Upper lobe of left lung (tissue), 4 donors: ENCODE measurements around the gene WIPF1.

ENCODE experiments used
- CTCF ChIP-seq, 6 experiments: fragments of 450-650 bp in 4 of 6; fragments of 200-600 bp in 2 of 6; sonication (generic) in 2 of 6; IDR thresholded peaks; one replicate each; pipeline ENCODE4 v1.5.1; 2016 to 2019; ENCODE audit warnings: antibody characterized with exemption in 6 of 6
- POLR2AphosphoS5 ChIP-seq, 2 donors: sonication (generic); formaldehyde crosslinking; IDR thresholded peaks; one replicate each; pipeline ENCODE4 v1.5.1; 2017; ENCODE audit warnings: antibody characterized with exemption in 2 of 2

- no peak for TF ChIP-seq POLR2AphosphoS5 (IDR thresholded peaks at IDR 0.05)
- no peak for TF ChIP-seq CTCF (IDR thresholded peaks at IDR 0.05)
These were observed 12.5 kb downstream of the WIPF1 start for GRCh38 chr2:174585146-174585545.
